NCI-H1092 (cell line): ENCODE data around the gene RPS27.
"Not testable (repeated sequence)": the region's sequence is repeated elsewhere in the genome, so short reads cannot be mapped to it uniquely, and the experiment has no call there.

Experiments
- DNase-seq: peaks from one replicate; lab custom pipeline; 2025; lab: John Stamatoyannopoulos, UW

Gene RPS27

GRCh38 chr1:153961421-153961820 lies 29.1 kb upstream of the RPS27 start:
- no peak for DNase-seq

- DNase-seq: no peak
Measured at GRCh38 chr1:153962088-153963029, 28.2 kb upstream of the RPS27 start.

DNA sequence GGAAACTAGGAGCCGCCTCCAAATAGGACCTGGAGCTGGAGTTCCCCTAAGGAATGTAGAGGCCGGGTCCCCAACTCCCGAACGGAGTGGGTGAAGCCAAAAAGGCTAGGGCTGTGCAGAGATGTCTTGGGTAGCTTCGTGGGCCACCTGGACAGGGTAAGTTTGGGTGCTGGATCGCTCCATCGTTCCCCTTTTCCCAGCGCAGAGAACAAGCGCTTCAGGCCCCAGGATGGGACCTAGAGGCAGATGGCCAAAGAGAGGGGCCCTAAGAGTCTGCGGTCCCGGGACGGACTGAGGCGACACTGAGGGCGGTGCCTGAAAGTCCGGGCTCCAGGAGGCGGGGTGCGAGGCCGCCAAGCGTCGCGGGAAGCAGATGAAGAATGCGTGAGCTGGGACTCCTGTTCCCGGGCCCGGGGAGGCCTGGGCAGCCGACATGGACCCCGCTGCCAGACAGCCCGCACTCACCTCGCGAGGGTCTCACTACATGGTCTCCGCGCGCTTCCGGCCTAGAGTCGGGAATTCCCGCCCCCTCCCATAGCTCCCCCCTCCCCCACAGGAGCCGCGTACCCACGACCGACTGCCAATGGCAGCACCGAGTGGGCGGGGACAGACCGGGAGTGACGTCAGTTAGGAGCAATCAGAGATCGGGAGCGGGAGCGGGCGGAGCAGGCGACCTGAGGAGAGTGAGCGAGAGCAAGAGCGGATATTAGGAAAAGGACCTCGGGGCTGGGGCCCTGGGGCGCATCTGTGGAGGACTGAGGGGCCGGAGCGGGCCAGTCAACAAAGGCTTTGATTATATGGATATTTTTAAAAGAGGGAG lies 27.3 kb upstream of the RPS27 start, which contains the start of gene SLC39A1:
SLC39A1 (minus strand) TSS at position 508 of the 820 bp plus-strand sequence. CDS start 822 bp downstream, outside the sequence.
- DNase-seq: peak; percentile 99

DNA sequence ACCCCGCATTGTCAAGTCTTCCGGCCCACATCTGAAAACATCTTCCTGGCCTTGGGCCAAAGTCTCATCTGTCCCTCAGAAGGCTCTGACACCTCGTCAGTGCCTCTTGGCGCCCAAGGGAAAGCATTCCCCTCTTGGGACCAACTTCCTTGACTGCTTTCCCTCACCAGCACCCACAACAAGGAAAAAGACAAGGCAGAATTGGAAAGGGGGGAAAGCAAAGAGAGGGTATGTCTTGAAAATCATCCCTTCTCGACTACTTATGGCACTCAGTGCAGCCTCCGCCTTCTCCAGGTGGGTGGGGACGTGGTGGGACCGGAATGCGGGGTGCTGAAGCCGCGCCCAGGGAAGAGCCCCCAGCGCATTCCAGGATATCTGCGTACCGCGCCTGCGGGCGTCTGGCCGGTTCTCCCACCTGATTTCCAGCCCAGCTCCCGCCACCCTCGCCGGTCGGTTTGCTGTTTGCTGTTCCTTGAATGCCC lies 26.7 kb upstream of the RPS27 start:
- DNase-seq: no peak

- DNase-seq: peak; percentile 99
Measured at GRCh38 chr1:153967107-153967999, 23.2 kb upstream of the RPS27 start, which contains the start of gene CREB3L4. Gene CREB3L4 (plus strand): TSS chr1:153967902. CDS start chr1:153968526, 624 bp downstream.

- DNase-seq: peak; percentile 65
Measured at GRCh38 chr1:153968000-153968363, 22.6 kb upstream of the RPS27 start.

DNA sequence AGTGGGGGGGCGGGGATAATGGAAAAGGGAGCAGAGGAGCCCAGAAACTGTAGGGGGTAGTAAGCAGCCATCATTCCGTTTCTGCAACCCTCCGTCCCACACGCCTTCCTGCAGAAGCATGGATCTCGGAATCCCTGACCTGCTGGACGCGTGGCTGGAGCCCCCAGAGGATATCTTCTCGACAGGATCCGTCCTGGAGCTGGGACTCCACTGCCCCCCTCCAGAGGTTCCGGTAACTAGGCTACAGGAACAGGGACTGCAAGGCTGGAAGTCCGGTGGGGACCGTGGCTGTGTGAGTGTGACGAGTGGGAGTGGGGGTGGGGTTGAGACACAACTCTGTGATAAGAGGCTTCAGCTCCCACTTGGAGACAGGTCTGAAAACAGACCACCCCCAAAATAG lies 22.2 kb upstream of the RPS27 start:
- no peak for DNase-seq

DNA sequence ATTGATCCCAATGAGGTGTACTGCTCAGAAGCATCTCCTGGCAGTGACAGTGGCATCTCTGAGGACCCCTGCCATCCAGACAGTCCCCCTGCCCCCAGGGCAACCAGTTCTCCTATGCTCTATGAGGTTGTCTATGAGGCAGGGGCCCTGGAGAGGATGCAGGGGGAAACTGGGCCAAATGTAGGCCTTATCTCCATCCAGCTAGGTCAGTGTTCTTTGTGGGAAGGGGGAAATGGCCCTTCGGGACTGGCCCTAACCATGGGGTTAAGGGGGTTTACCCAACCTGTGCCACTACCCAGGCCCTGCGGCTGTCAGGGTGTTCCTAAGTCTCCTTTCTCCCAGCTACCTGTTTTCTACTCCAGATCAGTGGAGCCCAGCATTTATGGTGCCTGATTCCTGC lies 21.6 kb upstream of the RPS27 start:
- DNase-seq: no peak

DNA sequence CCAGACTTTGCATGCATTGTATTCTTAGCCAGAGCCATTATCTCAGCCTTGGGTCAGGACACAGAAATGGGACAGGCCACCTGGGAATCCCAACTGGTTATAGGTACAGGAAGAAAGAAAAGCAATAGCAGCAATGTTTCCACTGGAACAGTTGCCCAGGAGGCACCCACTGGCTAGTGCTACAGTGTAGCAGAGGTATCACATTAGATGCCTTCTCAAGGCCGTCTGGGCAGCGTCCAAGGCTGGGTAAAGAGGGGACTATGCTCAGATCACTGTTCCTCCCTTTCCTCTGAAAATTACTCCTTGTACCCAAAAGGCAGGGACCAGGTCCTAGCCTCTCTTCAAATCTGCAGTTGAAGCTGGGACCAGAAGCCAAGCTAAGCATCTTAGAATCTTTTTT lies 20.2 kb upstream of the RPS27 start:
- DNase-seq: no peak

DNA sequence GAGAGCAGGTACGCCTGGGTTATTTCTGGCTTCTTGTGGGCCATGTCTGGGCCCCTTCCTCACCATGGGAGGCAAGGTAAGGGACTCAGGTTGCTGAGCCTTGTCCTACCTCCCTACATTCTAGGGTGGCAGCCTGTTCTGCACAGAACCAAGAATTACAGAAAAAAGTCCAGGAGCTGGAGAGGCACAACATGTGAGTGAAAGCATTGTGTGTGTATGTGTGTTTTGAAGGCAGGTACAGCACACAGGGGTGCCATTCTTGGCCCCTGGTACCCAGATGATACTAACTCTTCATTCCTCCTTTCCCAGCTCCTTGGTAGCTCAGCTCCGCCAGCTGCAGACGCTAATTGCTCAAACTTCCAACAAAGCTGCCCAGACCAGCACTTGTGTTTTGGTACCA lies 17.5 kb upstream of the RPS27 start:
- no peak for DNase-seq

GRCh38 chr1:153973525-153973924 lies 17.0 kb upstream of the RPS27 start:
- no peak for DNase-seq

DNA sequence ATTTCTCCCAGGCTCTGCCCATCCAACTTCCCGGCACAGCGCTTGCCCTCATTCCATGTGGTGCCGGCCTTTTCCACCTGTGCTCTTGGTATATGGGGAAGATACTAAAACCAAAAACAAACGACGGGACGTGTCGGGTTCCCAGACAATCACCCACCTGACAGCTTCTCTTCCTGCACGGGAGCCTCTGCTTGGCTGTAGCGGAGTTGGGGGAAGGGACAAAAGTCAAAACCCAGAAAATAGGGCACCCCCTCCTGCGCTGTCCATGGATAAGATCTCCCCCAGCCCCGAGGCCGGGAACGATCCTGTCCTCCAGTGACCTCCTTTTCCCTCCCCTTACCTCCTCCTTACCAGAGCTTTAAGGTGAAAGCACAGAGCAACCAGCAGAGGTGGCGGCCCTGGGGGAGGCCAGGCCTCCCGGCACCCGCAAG lies 13.7 kb upstream of the RPS27 start:
- DNase-seq: no peak

DNA sequence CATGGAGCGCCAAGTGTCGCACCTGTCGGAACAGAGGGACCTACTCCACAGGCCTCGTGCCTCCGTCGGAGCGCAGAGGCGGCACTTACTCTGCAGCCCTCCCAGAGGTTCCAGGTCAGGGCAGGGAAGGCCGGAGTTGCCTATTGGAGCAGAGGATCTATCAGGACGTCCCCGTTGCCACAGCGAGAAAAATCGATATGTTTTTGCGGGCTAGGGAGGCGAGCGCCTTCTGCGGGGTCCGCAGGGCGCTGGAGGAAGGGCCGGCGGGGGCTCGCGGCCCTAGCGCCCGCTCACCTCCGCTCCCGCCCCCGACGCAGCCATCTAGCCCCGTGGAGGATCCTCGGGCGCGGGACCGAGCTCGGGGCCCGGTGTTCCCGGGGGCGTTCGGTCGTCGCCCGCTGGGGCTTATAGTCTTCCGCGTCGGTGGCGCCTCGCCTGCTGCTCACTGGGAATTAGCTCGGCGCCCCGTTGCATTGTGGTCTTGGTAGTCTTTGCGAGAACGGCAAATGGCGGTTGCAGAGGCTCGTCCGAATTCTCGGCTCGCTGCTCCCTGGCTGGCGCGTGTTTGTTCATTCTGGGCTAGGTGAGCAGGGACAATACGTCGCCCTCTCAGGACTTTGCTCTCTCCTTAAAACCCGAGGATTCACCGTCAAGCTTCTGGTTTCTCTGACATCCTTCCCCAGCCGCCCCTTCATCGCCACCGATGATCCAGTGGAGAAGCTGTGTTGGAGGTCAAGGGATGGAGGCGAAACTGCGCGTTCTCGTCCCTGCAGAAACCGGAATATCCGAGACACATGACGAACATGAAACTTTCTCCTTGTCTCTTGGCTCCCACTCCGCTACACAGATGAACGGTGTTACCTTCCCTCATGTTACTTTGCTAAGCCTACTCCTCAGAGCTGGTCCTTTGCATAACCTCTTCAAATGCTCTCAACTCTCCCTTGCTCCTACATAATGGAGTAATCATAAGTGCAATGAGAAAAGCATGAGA lies 13.0 kb upstream of the RPS27 start, which contains the start of gene JTB:
JTB (minus strand) TSS at position 425 of the 991 bp plus-strand sequence; CDS start at position 3, 422 bp downstream.
- peak; percentile 89 for DNase-seq

DNA sequence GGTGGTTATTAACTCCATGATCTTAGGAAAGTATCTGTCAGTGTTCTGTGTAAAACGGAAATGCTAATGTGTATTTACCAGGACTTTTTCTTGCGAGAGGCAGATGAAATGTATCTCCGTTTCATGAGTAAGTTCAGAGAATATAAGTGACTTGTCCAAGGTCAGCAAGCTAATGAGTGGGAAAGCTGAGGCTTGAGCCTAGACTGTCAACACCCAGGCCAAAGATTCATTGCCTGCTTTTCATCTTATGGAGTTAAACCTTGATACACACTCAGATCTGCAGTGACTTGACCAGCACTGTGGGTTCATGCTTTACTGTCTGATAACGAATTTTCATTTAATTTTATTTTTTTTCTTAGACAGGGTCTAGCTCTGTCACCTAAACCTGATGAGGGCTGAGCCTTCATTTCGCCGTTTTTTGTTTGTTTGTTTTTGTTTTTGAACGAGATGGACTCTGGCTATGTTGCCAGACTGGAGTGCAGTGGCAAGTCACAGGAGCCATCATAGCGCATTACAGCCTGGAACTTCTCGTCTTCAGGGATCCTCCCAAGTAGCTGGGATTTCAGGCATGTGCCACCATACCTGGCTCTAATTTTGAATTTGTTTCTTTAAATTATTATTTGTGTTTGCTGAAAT lies 12.2 kb upstream of the RPS27 start:
- DNase-seq: no peak

GRCh38 chr1:153979091-153979490 lies 11.5 kb upstream of the RPS27 start:
- not testable (repeated sequence) for DNase-seq

DNA sequence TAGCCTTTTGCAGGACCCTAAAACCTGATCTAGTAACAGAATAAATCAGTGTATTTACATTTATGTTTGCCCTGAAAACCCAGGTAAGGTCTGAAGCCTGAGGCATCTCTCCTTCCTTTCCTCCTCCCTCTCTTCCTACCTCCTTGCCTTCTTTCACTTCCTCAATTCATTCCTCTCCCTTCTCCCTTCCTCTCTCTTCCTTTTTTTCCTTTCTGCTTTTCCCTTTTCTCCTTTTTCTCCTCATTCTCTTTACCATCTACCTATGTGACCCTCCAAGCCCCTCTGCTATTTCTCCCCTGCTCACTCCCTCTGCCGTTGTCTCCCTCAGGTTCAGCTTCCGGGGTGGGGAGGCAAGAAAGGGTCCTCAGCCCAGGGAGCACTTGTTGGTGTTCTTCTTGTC lies 8.8 kb upstream of the RPS27 start:
- DNase-seq: not testable (repeated sequence)

- DNase-seq: no peak
Measured at GRCh38 chr1:153984123-153984894, 6.3 kb upstream of the RPS27 start.

- no peak for DNase-seq
Measured at GRCh38 chr1:153985341-153985912, 5.1 kb upstream of the RPS27 start.
